HG03039 (cell line): ENCODE data around the gene USP6.
"Not testable (repeated sequence)": the region's sequence is repeated elsewhere in the genome, so short reads cannot be mapped to it uniquely, and the experiment has no call there.

ENCODE experiments used
- ATAC-seq: cut with Tn5 transposase; IDR thresholded peaks from one replicate; pipeline ENCODE4 v1.9.1; 2021; ENCODE audit warnings: mild to moderate bottlenecking, moderate library complexity; ENCODE audit not compliant: unreplicated experiment

USP6 gene

GRCh38 chr17:5183410-5183793 is 67.6 kb downstream of the USP6 start:
- ATAC-seq: no peak

- no peak for ATAC-seq
These were observed 68.5 kb downstream of the USP6 start for GRCh38 chr17:5184288-5184687.

- peak; percentile 96 for ATAC-seq
These were observed 75.9 kb downstream of the USP6 start, which contains the start of gene ZNF594 for GRCh38 chr17:5191541-5192417. TSS of gene ZNF594 (minus strand) at chr17:5191868. CDS start at chr17:5184256, 7,612 bp downstream.

- no peak for ATAC-seq
These were observed 78.5 kb downstream of the USP6 start for GRCh38 chr17:5194346-5194745.

- no peak for ATAC-seq
These were observed 82.6 kb downstream of the USP6 start for GRCh38 chr17:5198472-5198871.

- ATAC-seq: no peak
These were observed 84.5 kb downstream of the USP6 start for GRCh38 chr17:5200360-5200759.

- no peak for ATAC-seq
These were observed 85.2 kb downstream of the USP6 start for GRCh38 chr17:5201011-5201410.

- ATAC-seq: no peak
These were observed 87.5 kb downstream of the USP6 start for GRCh38 chr17:5203178-5203907.

- no peak for ATAC-seq
These were observed 88.1 kb downstream of the USP6 start for GRCh38 chr17:5203908-5204294.

- ATAC-seq: no peak
These were observed 93.6 kb downstream of the USP6 start for GRCh38 chr17:5209396-5209795.

GRCh38 chr17:5210091-5210490 is 94.3 kb downstream of the USP6 start:
- no peak for ATAC-seq

GRCh38 chr17:5210614-5211252 is 94.9 kb downstream of the USP6 start:
- no peak for ATAC-seq

GRCh38 chr17:5211458-5211857 is 95.6 kb downstream of the USP6 start:
- ATAC-seq: no peak

GRCh38 chr17:5217562-5217961 is 101.7 kb downstream of the USP6 start:
- not testable (repeated sequence) for ATAC-seq

- no peak for ATAC-seq
These were observed 103.7 kb downstream of the USP6 start for GRCh38 chr17:5219536-5219935.

- ATAC-seq: no peak
These were observed 104.2 kb downstream of the USP6 start for GRCh38 chr17:5220074-5220473.

GRCh38 chr17:5221912-5222311 is 106.1 kb downstream of the USP6 start:
- ATAC-seq: not testable (repeated sequence)
